AG04449 (cell line): Measurements from ENCODE around the gene PRRC2A.

Source experiments
- CTCF ChIA-PET: fragments of 350-600 bp; formaldehyde crosslinking; extraction: SDS; loops from one replicate; lab custom pipeline; 2021; ENCODE audit warnings: antibody characterized with exemption; lab: Yijun Ruan, JAX
- POLR2A ChIA-PET: fragments of 400-600, 350-600 bp; formaldehyde crosslinking; extraction: SDS; loops from one replicate; lab custom pipeline; 2020; ENCODE audit warnings: antibody characterized with exemption, inconsistent platforms; lab: Yijun Ruan, JAX
- DNase-seq: peaks from one replicate; pipeline ENCODE4 v3.0.0-alpha.2; 2010; ENCODE audit warnings: low read depth, low spot score
- H3K4me3 ChIP-seq: 2 replicates; pipeline ENCODE4 v1.5.1; 2011; ENCODE audit warnings: low read depth, mild to moderate bottlenecking, control low read depth, low read length
- CTCF ChIP-seq: IDR thresholded peaks from one replicate; pipeline ENCODE4 v1.5.1; 2011; ENCODE audit warnings: mild to moderate bottlenecking, moderate library complexity, low read length, control low read depth, inconsistent platforms; ENCODE audit not compliant: insufficient read depth; ENCODE audit errors: missing control alignments

The PRRC2A gene

GRCh38 chr6:31582230-31582643, 38.3 kb upstream of the PRRC2A start, which contains the start of gene LTB:
Gene LTB, minus strand, starts transcription at chr6:31582424. Its CDS starts 7 bp downstream, at chr6:31582417.
- ChIA-PET CTCF (interaction anchor here (1.1 to 31.3 kb wide), 5 partner anchors 7 to 54 kb away, joined by 3 to 1569 read pairs (median 40); partner anchors contain the start of genes ATP6V1G2, DDX39B, LTA and NCR3), POLR2A (interaction anchor here (1.9 kb wide), 2 partner anchors 16 to 35 kb away, joined by 4 read pairs; partner anchors contain the start of gene NFKBIL1)
- TF ChIP-seq CTCF: no peak
- no peak for DNase-seq
- peak within 1 kb of the TSS; percentile 89 for H3K4me3 ChIP-seq

- H3K4me3 ChIP-seq: no peak overlapping the region
- ChIA-PET POLR2A (no interaction called here), CTCF (interaction anchor here (0.9 to 31.3 kb wide), 5 partner anchors 8 to 33 kb away, joined by 3 to 1569 read pairs (median 15); partner anchors contain the start of genes ATP6V1G2, DDX39B, LTA and NCR3)
- no peak for DNase-seq
- TF ChIP-seq CTCF: no peak
Observed at GRCh38 chr6:31585491-31585890, 35.0 kb upstream of the PRRC2A start.

GRCh38 chr6:31586008-31586407, 34.5 kb upstream of the PRRC2A start, which contains the start of gene LST1:
Gene LST1, plus strand, starts transcription at chr6:31586277. Its CDS starts 1,023 bp downstream, at chr6:31587300.
- no peak for DNase-seq
- H3K4me3 ChIP-seq: no peak within 1 kb of the TSS
- TF ChIP-seq CTCF: no peak
- ChIA-PET POLR2A (no interaction called here), CTCF (interaction anchor here (1.5 to 31.3 kb wide), 4 partner anchors 9 to 33 kb away, joined by 10 to 1569 read pairs (median 237); partner anchors contain the start of genes ATP6V1G2, DDX39B, LTA and NCR3)

- H3K4me3 ChIP-seq: no peak overlapping the region
- ChIA-PET CTCF (interaction anchor here (1.5 to 31.3 kb wide), 5 partner anchors 8 to 34 kb away, joined by 10 to 1569 read pairs (median 40); partner anchors contain the start of genes ATP6V1G2, DDX39B, LTA and NCR3), POLR2A (no interaction called here)
- no peak for DNase-seq
- no peak for TF ChIP-seq CTCF
Observed at GRCh38 chr6:31586599-31587281, 33.8 kb upstream of the PRRC2A start.

- no peak for DNase-seq
- ChIA-PET POLR2A (interaction anchor here (0.9 kb wide), 1 partner anchor 47 kb away, joined by 3 read pairs; no protein-coding TSS in a partner anchor), CTCF (interaction anchor here (3.4 to 31.3 kb wide), 4 partner anchors 9 to 35 kb away, joined by 15 to 1569 read pairs (median 250); partner anchors contain the start of genes ATP6V1G2, DDX39B, LTA and NCR3)
- H3K4me3 ChIP-seq: no peak overlapping the region
- TF ChIP-seq CTCF: no peak
Observed at GRCh38 chr6:31587791-31588777, 32.4 kb upstream of the PRRC2A start.
